Peyer's patch (tissue), 4 donors: Measurements from ENCODE around the gene SIRT1.

ENCODE experiments used
- POLR2A ChIP-seq, 2 donors: fragments of 450-650 bp; IDR thresholded peaks; one replicate each; pipeline ENCODE4 v1.5.1; 2017; ENCODE audit warnings: antibody characterized with exemption in 2 of 2, mild to moderate bottlenecking in 2 of 2, moderate library complexity in 2 of 2
- TF ChIP-seq, protein P1 (sequence below), 6 experiments: fragments of 450-650 bp in 4 of 6; fragments of 200-600 bp in 2 of 6; sonication (generic) in 1 of 6; IDR thresholded peaks; one replicate each; pipeline ENCODE4 v1.5.1; 2017 to 2019; ENCODE audit warnings: antibody characterized with exemption in 6 of 6, mild to moderate bottlenecking in 3 of 6, moderate library complexity in 1 of 6

- TF ChIP-seq, protein P1, sequence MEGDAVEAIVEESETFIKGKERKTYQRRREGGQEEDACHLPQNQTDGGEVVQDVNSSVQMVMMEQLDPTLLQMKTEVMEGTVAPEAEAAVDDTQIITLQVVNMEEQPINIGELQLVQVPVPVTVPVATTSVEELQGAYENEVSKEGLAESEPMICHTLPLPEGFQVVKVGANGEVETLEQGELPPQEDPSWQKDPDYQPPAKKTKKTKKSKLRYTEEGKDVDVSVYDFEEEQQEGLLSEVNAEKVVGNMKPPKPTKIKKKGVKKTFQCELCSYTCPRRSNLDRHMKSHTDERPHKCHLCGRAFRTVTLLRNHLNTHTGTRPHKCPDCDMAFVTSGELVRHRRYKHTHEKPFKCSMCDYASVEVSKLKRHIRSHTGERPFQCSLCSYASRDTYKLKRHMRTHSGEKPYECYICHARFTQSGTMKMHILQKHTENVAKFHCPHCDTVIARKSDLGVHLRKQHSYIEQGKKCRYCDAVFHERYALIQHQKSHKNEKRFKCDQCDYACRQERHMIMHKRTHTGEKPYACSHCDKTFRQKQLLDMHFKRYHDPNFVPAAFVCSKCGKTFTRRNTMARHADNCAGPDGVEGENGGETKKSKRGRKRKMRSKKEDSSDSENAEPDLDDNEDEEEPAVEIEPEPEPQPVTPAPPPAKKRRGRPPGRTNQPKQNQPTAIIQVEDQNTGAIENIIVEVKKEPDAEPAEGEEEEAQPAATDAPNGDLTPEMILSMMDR (IDR thresholded peaks at IDR 0.05): no peak
- TF ChIP-seq POLR2A (IDR thresholded peaks at IDR 0.05): peak; percentile 44 to 79
Observed at GRCh38 chr10:67849331-67850011, 35.0 kb upstream of the SIRT1 start.
